GM19025 (cell line): ENCODE results near the gene MARCHF10.
A peak's percentile ranks its signal among the peaks of the same experiment; 100 is the strongest.
"Not testable (repeated sequence)": the region's sequence is repeated elsewhere in the genome, so short reads cannot be mapped to it uniquely, and the experiment has no call there.

Experiments
- ATAC-seq: cut with Tn5 transposase; IDR thresholded peaks from one replicate; pipeline ENCODE4 v1.9.1; 2021; ENCODE audit warnings: mild to moderate bottlenecking, low read depth, moderate library complexity; ENCODE audit not compliant: unreplicated experiment

MARCHF10 gene

GRCh38 chr17:62704381-62704971, 103.6 kb downstream of the MARCHF10 start:
- ATAC-seq = no peak

DNA sequence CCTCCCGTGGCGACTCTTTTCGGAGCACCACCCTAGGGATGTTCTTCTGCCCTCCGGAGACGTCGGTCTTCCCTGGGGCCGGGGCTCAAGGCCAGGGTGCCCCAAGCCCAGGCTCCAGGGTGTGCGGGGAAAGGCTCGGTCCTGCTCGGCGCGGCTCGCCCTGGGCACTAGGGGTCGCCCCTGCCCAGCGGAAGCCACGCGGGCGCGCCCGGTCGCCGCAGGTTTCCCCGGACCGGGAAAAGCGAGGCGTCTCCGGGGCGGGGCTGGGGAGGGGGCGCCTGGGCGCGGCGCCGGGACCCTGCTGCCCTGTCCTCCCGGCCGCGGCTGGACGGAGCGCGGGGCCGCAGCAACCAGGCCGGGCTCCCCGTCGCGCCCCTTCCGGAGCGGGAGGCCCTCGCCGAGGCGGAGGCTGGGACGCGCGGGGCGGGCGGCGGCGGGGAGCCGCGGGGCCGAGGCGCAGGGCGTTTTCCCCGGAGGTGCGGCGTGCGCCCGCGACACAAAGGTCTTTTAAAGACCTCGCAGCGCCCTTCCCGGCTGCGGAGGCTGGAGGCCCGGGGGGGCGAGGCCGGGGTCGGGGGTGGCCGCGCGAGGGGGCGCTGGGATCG, 104.2 kb downstream of the MARCHF10 start:
- peak; percentile 83 for ATAC-seq

DNA sequence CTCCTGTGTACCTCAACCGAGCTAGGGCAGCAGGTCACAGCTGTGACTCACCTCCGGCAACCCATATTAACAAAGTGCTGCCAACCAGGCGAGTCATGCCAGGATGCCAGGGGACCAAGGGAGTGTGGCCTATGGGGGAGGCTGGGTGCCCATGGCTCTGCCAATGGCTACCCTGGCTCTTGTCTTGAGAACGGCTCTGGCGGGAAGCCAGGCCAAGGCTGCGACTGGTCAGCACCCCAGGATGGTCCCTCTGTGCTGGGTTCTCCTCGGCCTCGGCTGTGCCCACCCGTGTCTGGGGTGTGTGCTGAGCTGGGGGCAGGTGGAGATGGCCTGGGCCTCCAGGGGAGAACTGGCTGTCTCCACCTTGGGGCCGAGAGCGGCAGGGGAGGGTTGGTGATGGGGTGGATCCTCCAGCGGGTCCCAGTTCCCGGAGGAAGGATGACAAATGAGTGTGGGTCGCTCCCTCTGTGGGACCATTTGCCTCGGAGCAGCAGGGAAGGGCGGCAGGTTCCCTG, 104.8 kb downstream of the MARCHF10 start:
- no peak for ATAC-seq

- ATAC-seq = no peak
These were observed 105.3 kb downstream of the MARCHF10 start for GRCh38 chr17:62702746-62703260.

GRCh38 chr17:62701706-62702085, 106.4 kb downstream of the MARCHF10 start:
- ATAC-seq = no peak

GRCh38 chr17:62700964-62701705, 107.0 kb downstream of the MARCHF10 start:
- no peak for ATAC-seq

DNA sequence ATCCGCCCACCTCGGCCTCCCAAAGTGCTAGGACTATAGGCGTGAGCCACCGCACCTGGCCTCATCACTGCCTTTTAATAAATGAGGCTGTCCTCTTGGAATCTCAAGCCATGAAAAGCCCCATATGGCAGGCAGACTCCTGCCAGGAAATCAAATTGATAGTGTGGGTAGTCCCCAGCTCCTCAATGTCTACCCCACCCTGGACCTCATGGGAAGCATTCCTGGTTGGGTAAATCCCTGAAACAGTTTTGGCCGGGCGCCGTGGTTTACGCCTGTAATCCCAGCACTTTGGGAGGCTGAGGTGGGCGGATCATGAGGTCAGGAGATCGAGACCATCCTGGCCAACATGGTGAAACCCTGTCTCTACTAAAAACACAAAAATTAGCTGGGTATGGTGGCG, 109.7 kb downstream of the MARCHF10 start:
- not testable (repeated sequence) for ATAC-seq

- ATAC-seq = no peak
These were observed 111.2 kb downstream of the MARCHF10 start for GRCh38 chr17:62696726-62697490.

DNA sequence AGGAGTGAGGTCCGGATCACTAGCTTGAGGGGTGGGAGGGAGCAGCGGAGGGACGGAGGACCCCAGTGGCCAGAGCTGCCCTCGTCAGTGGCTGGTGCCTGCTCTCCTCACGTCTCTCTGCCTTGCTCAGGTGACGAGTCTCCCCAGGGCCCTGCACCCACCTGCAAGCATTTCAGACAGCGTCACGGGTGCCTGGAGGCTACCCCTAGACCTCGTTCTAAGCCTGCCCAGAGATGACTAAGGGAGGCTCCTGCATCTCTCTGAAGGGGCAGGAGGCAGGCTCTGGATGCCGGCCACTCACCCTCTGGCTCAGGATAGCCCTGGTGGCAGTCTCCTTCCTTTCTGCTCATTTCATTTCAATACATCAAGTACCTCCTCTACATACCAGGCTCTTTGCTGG, 111.9 kb downstream of the MARCHF10 start:
- no peak for ATAC-seq

- not testable (repeated sequence) for ATAC-seq
These were observed 112.9 kb downstream of the MARCHF10 start for GRCh38 chr17:62695093-62695738.

DNA sequence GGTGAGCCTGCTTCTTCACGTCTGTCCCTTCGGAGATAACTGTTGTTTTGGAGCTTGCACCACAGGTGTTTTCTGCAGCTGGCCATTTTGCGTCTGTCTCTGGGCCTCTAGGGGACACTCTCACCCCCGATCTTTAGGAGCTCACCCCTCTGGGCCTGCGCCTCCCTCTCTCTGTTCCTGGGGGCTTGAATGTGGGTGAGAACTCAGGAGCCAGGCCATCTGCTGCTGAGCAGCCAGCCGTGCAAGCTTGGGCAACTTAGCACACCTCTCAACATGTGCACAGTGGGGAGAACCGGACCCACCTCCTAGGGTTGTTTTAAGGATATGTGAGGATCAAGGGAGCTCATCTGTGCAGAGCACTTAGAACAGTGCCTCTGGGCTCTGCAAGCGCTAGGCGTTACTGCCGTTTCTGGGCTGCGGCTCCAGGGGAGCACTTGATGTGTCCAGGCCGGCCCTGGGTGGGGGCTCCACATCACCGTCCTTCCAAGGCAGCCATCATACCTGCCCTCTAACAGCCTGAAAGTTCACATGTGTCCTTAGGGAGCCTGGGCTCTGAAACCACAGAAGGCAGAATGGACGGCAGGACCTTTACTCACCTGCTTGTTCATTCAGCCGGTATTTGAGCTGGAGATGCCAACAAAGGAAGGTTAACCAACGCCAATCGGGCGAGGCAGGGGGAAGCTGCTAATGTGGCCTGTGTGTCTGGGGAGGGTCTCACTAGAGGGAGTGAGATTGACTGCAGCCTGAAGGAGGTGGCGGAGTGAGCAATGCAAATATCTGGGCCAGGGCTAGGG, 114.3 kb downstream of the MARCHF10 start:
- ATAC-seq = no peak

GRCh38 chr17:62692721-62693431, 115.2 kb downstream of the MARCHF10 start:
- no peak for ATAC-seq

DNA sequence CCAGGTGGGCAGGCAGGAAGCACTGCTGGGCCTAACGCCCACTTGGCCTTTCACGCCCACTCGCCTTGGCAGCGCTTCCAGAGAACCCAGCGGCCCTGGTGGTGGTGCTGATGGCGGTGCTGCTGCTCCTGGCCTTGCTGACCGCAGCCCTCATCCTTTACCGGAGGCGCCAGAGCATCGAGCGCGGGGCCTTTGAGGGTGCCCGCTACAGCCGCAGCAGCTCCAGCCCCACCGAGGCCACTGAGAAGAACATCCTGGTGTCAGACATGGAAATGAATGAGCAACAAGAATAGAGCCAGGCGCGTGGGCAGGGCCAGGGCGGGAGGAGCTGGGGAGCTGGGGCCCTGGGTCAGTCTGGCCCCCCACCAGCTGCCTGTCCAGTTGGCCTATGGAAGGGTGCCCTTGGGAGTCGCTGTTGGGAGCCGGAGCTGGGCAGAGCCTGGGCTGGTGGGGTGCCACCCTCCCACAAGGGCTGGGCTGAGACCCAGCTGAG, 115.9 kb downstream of the MARCHF10 start:
- no peak for ATAC-seq

DNA sequence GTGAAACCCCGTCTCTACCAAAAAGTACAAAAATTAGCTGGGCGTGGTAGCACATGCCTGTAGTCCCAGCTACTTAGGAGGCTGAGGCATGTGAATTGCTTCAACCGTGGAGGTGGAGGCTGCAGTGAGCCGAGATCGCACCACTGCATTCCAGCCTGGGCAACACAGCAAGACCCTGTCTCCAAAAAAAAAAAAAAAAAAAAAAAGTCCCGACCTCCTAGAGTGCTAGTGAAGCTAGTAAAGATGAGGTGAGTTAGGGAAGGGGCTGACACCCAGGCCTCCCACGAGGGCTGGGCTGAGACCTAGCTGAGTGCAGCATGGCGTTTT, 116.6 kb downstream of the MARCHF10 start:
- ATAC-seq = not testable (repeated sequence)

GRCh38 chr17:62690168-62690897, 117.8 kb downstream of the MARCHF10 start:
- no peak for ATAC-seq

DNA sequence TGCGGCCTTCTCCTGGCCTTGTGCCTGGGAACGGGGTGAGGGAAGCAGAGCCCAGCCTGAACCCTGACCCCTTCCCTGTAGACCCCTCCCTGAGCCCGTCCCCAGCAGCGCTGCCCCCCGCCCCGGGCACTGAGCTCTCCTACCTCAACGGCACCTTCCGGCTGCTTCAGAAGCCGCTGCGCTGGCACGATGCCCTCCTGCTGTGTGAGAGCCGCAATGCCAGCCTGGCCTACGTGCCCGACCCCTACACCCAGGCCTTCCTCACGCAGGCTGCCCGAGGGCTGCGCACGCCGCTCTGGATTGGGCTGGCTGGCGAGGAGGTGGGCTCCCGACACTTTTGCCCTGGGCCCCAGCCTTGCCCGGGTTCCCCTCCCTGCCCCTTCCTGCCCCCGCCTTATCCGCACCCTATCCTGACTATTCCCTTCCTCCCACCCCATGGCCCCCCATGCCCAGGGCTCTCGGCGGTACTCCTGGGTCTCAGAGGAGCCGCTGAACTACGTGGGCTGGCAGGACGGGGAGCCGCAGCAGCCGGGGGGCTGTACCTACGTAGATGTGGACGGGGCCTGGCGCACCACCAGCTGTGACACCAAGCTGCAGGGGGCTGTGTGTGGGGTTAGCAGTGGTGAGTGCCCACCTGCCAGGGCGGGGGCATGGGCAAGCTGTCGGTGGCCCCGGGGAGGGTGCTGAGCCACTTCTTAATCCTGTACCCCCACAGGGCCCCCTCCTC, 118.5 kb downstream of the MARCHF10 start:
- no peak for ATAC-seq

DNA sequence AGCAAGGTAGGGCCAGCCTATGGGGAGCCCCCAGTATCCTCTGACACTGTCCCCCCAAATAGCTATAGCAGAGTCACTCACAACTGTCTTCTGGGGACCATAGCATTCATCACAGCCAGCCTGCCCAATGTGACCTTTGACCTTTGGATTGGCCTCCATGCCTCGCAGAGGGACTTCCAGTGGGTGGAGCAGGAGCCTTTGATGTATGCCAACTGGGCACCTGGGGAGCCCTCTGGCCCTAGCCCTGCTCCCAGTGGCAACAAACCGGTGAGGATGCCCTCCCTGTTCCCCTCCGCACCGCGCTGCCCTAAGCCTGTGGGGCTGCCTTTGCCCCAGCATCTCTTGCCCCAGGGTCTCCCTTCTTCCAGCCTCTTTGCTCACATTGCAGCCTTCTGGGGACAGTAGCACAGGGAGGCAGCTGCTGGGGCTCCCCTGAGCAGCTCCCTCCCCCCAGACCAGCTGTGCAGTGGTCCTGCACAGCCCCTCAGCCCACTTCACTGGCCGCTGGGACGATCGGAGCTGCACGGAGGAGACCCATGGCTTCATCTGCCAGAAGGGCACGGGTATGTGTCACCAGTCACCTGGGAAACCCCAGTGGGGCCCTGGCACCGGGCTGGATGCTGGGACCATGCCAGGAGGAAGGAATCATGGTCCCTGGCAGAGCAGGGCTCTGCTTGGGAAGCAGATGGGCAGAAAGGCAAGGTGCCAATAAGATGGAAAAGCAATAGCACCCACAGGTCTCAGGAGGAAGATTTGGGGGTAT, 119.5 kb downstream of the MARCHF10 start:
- no peak for ATAC-seq
